CD14-positive monocyte (primary cell): ENCODE data around the gene MAP2K6. TPM values are rescaled to one million over a fixed set of nuclear protein-coding genes. Genes with fewer than 3 reads are reported as not detected.

Experiments
- DNase-seq, 3 donors: peaks; one replicate each; pipeline ENCODE4 v3.0.0-alpha.2; 2011 to 2022
- H2AFZ ChIP-seq: 2 replicates; pipeline ENCODE4 v1.6.0; 2012; ENCODE audit warnings: mild to moderate bottlenecking, low read depth, low read length, inconsistent platforms; ENCODE audit not compliant: insufficient read depth, poor library complexity, severe bottlenecking
- H3K27ac ChIP-seq, 2 donors: 1 replicate in 1 of 2; 2 replicates in 1 of 2; pipeline ENCODE4 v1.5.1; 2012 to 2013; ENCODE audit warnings: low read length in 2 of 2, control low read depth in 1 of 2, inconsistent platforms in 1 of 2, low read depth in 1 of 2, mild to moderate bottlenecking in 1 of 2
- H3K27me3 ChIP-seq, 2 donors: one replicate each; pipeline versions ENCODE4 v1.6.0 to v1.6.1; 2011 to 2013; ENCODE audit warnings: low read length in 2 of 2; ENCODE audit not compliant: control insufficient read depth in 2 of 2, insufficient read depth in 2 of 2
- H3K36me3 ChIP-seq, 2 donors: replicated peaks in 1 of 2; 1 replicate in 1 of 2; 2 replicates in 1 of 2; pipeline versions ENCODE4 v1.5.1 to v1.6.1; 2012 to 2013; ENCODE audit warnings: low read length in 2 of 2, control low read depth in 1 of 2, inconsistent platforms in 1 of 2, mild to moderate bottlenecking in 1 of 2; ENCODE audit not compliant: insufficient read depth in 2 of 2, control insufficient read depth in 1 of 2
- H3K4me1 ChIP-seq, 2 donors: 1 replicate in 1 of 2; 2 replicates in 1 of 2; pipeline versions ENCODE4 v1.5.1 to v1.6.1; 2012 to 2013; ENCODE audit warnings: low read length in 2 of 2, control low read depth in 1 of 2, inconsistent platforms in 1 of 2, mild to moderate bottlenecking in 1 of 2, moderate library complexity in 1 of 2; ENCODE audit not compliant: insufficient read depth in 2 of 2, control insufficient read depth in 1 of 2
- H3K4me2 ChIP-seq: replicated peaks from 2 replicates; pipeline ENCODE3; 2012; ENCODE audit warnings: low read length, moderate library complexity, mild to moderate bottlenecking; ENCODE audit not compliant: poor library complexity, severe bottlenecking; ENCODE audit errors: extremely low read depth
- H3K4me3 ChIP-seq, 3 experiments: fragments of 200-600 bp in 1 of 3; sonication (generic) in 1 of 3; replicated peaks in 1 of 3; 1 replicate in 2 of 3; 2 replicates in 1 of 3; pipeline ENCODE4 v1.5.1; 2011 to 2013; ENCODE audit warnings: low read length in 3 of 3, mild to moderate bottlenecking in 3 of 3, control low read depth in 2 of 3, low read depth in 2 of 3, inconsistent platforms in 1 of 3, moderate library complexity in 1 of 3
- H3K79me2 ChIP-seq: 2 replicates; pipeline ENCODE4 v1.6.0; 2012; ENCODE audit warnings: mild to moderate bottlenecking, control low read depth, inconsistent platforms, low read length, moderate library complexity; ENCODE audit not compliant: insufficient read depth
- H3K9ac ChIP-seq: 2 replicates; pipeline ENCODE4 v1.6.0; 2017; ENCODE audit warnings: low read length, mild to moderate bottlenecking; ENCODE audit not compliant: insufficient read depth, poor library complexity, severe bottlenecking
- H3K9me3 ChIP-seq, 2 donors: replicated peaks in 1 of 2; 1 replicate in 1 of 2; 2 replicates in 1 of 2; pipeline versions ENCODE4 v1.5.1 to v1.6.1; 2012 to 2013; ENCODE audit warnings: low read length in 2 of 2, control low read depth in 1 of 2; ENCODE audit not compliant: control insufficient read depth in 1 of 2, insufficient read depth in 1 of 2
- H4K20me1 ChIP-seq: 2 replicates; pipeline ENCODE4 v1.6.0; 2012; ENCODE audit warnings: mild to moderate bottlenecking, low read length, control low read depth, moderate library complexity; ENCODE audit not compliant: insufficient read depth
- H3K27ac Mint-ChIP-seq, 7 donors: one replicate each; pipeline ENCODE4 v1.8.0; 2020; ENCODE audit warnings: mild to moderate bottlenecking in 7 of 7, mixed read lengths in 7 of 7, moderate library complexity in 6 of 7, inconsistent platforms in 2 of 7
- H3K27me3 Mint-ChIP-seq, 3 donors: one replicate each; pipeline ENCODE4 v1.8.0; 2021 to 2022; ENCODE audit warnings: low read depth in 3 of 3, mild to moderate bottlenecking in 3 of 3, mixed read lengths in 3 of 3, moderate library complexity in 3 of 3, inconsistent platforms in 1 of 3
- H3K36me3 Mint-ChIP-seq, 2 donors: one replicate each; pipeline ENCODE4 v1.8.0; 2020; ENCODE audit warnings: mixed read lengths in 2 of 2, inconsistent platforms in 1 of 2, mild to moderate bottlenecking in 1 of 2
- H3K4me1 Mint-ChIP-seq: one replicate; pipeline ENCODE4 v1.8.0; 2020; ENCODE audit warnings: mild to moderate bottlenecking, mixed read lengths
- H3K4me3 Mint-ChIP-seq, 2 donors: one replicate each; pipeline ENCODE4 v1.8.0; 2020; ENCODE audit warnings: mild to moderate bottlenecking in 2 of 2, mixed read lengths in 2 of 2, moderate library complexity in 1 of 2
- H3K9me3 Mint-ChIP-seq, 7 donors: one replicate each; pipeline ENCODE4 v1.8.0; 2020 to 2022; ENCODE audit warnings: mixed read lengths in 7 of 7, mild to moderate bottlenecking in 6 of 7, moderate library complexity in 6 of 7, inconsistent platforms in 2 of 7
- WGBS: methylation state at CpG from one replicate; pipeline ENCODE4 v1.1.5; 2013; ENCODE audit warnings: missing lambda C conversion rate; ENCODE audit not compliant: insufficient coverage; 5-methylcytosine and 5-hydroxymethylcytosine counted together
- intact Hi-C, 2 donors: fragments of 100-400 bp; cut with micrococcal nuclease; formaldehyde crosslinking; loops; one replicate each; pipeline versions ENCODE4 v1.15.0 to v1.15.1; 2023
- polyA plus RNA-seq, 3 donors: library from polyadenylated mRNA; depleted of rRNA in 1 of 3; unstranded in 2 of 3; stranded (reverse) in 1 of 3; fragments of 300-500 nt in 2 of 3; fragments of >200 nt in 1 of 3; fragmentation: Illumina TruSeq in 2 of 3; gene quantifications; 1 replicate in 2 of 3; 2 replicates in 1 of 3; pipeline ENCODE4 v1.2.3, GENCODE V29; 2012 to 2021
- TF ChIP-seq, protein P1 (sequence below): fragments of 200-600 bp; IDR thresholded peaks from one replicate; pipeline ENCODE4 v1.8.0; 2022; ENCODE audit warnings: antibody characterized with exemption, mild to moderate bottlenecking

The MAP2K6 gene
- polyA plus RNA-seq, 3 donors = 13.5 to 28.9 (median 18.5) TPM

DNA sequence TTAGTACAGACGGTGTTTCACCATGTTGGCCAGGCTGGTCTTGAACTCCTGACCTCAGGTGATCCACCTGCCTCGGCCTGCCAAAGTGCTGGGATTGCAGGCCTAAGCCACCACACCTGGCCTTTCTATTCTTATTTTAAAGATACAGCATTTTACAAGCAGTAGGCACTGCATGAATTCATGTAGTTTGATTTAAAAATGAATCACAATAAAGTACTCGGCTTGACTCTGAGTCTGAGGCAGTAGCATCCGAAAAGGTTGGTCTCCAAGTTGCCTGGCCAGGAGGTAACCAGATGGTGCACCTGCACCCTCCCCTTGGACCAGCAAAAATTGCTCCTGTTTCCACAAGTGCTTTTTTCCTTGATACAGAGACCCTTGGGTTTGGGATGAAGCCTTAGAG, 35.6 kb downstream of the MAP2K6 start:
- H3K27ac Mint-ChIP-seq = peak overlapping the region in 3 of 7 donors; percentile 37 to 54 (median 38)

GRCh38 chr17:69450918-69451317, 36.4 kb downstream of the MAP2K6 start:
- no peak overlapping the region for H3K4me3 Mint-ChIP-seq

More for the DNA sequence above, 35.6 kb downstream of the MAP2K6 start:
- H2AFZ ChIP-seq = no peak overlapping the region
- H3K79me2 ChIP-seq = no peaks in the 10 kb centered on the region
- no peaks in the 10 kb centered on the region for H3K9me3 ChIP-seq
- no peak overlapping the region for H3K4me3 ChIP-seq
- H3K4me2 ChIP-seq = no peak overlapping the region
- H3K9ac ChIP-seq = no peak overlapping the region
- peaks cover 4% of the 10 kb centered on the region for H3K4me1 Mint-ChIP-seq
- peaks cover 5 to 9% of the 10 kb centered on the region in 2 donors for H3K4me1 ChIP-seq
- H3K4me3 Mint-ChIP-seq = no peak overlapping the region
- WGBS = 94% methylated on average over 2 of the region's 4 CpGs
- TF ChIP-seq, protein P1, sequence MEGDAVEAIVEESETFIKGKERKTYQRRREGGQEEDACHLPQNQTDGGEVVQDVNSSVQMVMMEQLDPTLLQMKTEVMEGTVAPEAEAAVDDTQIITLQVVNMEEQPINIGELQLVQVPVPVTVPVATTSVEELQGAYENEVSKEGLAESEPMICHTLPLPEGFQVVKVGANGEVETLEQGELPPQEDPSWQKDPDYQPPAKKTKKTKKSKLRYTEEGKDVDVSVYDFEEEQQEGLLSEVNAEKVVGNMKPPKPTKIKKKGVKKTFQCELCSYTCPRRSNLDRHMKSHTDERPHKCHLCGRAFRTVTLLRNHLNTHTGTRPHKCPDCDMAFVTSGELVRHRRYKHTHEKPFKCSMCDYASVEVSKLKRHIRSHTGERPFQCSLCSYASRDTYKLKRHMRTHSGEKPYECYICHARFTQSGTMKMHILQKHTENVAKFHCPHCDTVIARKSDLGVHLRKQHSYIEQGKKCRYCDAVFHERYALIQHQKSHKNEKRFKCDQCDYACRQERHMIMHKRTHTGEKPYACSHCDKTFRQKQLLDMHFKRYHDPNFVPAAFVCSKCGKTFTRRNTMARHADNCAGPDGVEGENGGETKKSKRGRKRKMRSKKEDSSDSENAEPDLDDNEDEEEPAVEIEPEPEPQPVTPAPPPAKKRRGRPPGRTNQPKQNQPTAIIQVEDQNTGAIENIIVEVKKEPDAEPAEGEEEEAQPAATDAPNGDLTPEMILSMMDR = no peak
- H3K27me3 Mint-ChIP-seq = peaks cover 0 to 2% (median 2%) of the 10 kb centered on the region in 3 donors
- no peak overlapping the region for H3K27ac ChIP-seq
- peaks cover 2 to 6% of the 10 kb centered on the region in 2 donors for H3K36me3 Mint-ChIP-seq
- no peaks in the 10 kb centered on the region for H3K27me3 ChIP-seq
- DNase-seq = no peak
- H3K36me3 ChIP-seq = no peaks in the 10 kb centered on the region
- no peaks in the 10 kb centered on the region for H4K20me1 ChIP-seq
- no peaks in the 10 kb centered on the region for H3K9me3 Mint-ChIP-seq
- intact Hi-C loops = no loop called here

More at GRCh38 chr17:69450918-69451317, 36.4 kb downstream of the MAP2K6 start:
- TF ChIP-seq, protein P1 = no peak
- no peak overlapping the region for H3K27ac ChIP-seq
- H3K4me1 ChIP-seq = peaks cover 0 to 1% of the 10 kb centered on the region in 2 donors
- H3K79me2 ChIP-seq = no peaks in the 10 kb centered on the region
- H3K27me3 ChIP-seq = no peaks in the 10 kb centered on the region
- H3K4me1 Mint-ChIP-seq = no peaks in the 10 kb centered on the region
- intact Hi-C loops = no loop called here
- no peaks in the 10 kb centered on the region for H3K9me3 Mint-ChIP-seq
- H3K36me3 Mint-ChIP-seq = peaks cover 2 to 6% of the 10 kb centered on the region in 2 donors
- H3K9ac ChIP-seq = no peak overlapping the region
- no peak for DNase-seq
- no peak overlapping the region for H3K4me3 ChIP-seq
- no peak overlapping the region for H2AFZ ChIP-seq
- no peaks in the 10 kb centered on the region for H3K36me3 ChIP-seq
- WGBS = 100% methylated on average over 3 of the region's 7 CpGs
- H3K4me2 ChIP-seq = no peak overlapping the region
- H3K27ac Mint-ChIP-seq = no peak overlapping the region
- H3K9me3 ChIP-seq = no peaks in the 10 kb centered on the region
- H3K27me3 Mint-ChIP-seq = peaks cover 0 to 2% (median 2%) of the 10 kb centered on the region in 3 donors
- no peaks in the 10 kb centered on the region for H4K20me1 ChIP-seq
